ENCODE data around the gene PLIN4. TPM values are rescaled to one million over a fixed set of nuclear protein-coding genes. Genes with fewer than 3 reads are reported as not detected.

The PLIN4 gene
- total RNA-seq, 1 donor from 2014 or later = 0.25 TPM

- H3K36me3 Mint-ChIP-seq = no peaks in the 10 kb centered on the region
- peaks cover 4% of the 10 kb centered on the region for H3K27me3 Mint-ChIP-seq (ENCODE audit: low read depth)
- no peaks in the 10 kb centered on the region for H3K9me3 Mint-ChIP-seq
- H3K4me1 Mint-ChIP-seq = peaks cover 3% of the 10 kb centered on the region
- no peak for DNase-seq (ENCODE audit: low spot score in 2 of 2, unreplicated experiment in 2 of 2)
- no peak within 1 kb of the TSS for H3K4me3 Mint-ChIP-seq
- no peak within 1 kb of the TSS for H3K27ac Mint-ChIP-seq
- TF ChIP-seq, protein P1, sequence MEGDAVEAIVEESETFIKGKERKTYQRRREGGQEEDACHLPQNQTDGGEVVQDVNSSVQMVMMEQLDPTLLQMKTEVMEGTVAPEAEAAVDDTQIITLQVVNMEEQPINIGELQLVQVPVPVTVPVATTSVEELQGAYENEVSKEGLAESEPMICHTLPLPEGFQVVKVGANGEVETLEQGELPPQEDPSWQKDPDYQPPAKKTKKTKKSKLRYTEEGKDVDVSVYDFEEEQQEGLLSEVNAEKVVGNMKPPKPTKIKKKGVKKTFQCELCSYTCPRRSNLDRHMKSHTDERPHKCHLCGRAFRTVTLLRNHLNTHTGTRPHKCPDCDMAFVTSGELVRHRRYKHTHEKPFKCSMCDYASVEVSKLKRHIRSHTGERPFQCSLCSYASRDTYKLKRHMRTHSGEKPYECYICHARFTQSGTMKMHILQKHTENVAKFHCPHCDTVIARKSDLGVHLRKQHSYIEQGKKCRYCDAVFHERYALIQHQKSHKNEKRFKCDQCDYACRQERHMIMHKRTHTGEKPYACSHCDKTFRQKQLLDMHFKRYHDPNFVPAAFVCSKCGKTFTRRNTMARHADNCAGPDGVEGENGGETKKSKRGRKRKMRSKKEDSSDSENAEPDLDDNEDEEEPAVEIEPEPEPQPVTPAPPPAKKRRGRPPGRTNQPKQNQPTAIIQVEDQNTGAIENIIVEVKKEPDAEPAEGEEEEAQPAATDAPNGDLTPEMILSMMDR (IDR thresholded peaks at IDR 0.05; ENCODE audit: unreplicated experiment) = no peak
Observed at GRCh38 chr19:4559569-4559968, 41.3 kb upstream of the PLIN4 start, which contains the start of gene SEMA6B. SEMA6B (minus strand) TSS chr19:4559684; CDS start chr19:4558457, 1,227 bp downstream.

DNA sequence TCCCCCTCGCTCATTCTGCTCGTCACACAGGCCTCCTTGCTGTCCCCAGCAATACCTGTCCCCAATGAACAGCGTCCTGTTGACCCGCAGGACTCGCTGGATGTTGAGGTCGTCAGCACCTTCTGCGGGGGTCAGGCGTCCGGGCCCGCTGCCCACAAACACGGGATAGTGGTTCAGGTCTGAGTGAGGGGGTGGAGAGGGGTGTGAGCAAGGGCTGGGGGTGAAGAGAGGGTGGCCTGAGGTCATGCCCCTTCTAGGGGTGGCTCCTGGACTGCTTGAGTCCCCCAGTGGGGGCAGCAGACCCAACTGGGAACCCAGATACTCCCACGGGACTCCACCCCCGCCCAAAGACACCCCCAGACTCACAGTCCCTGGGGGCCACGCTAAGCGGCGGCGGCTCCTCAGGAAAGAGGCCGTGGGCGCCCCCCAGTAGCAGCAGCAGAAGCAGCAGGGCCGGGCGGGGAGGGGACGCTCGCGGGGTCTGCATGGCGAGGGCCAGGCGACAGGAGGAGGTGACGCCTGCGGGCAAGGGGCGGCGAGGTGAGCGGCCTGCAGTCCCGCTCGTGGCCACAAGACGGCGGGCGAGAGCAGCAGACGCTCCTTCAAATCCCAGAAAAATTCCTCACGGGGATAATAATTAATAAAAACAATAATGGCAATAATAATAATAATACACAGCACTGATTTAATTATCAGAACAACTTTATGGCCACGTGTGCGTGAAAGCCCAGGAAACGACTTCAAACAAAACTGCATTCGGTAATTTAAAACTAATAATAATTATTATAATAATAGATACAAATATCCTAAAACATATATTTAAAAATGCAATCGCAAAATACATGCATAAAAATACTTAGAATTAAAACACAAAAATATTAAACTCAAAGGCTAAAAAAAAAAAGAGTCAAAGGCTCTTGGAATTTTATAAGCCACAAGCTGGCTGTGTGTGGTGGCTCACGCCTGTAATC lies 40.0 kb upstream of the PLIN4 start:
- no peaks in the 10 kb centered on the region for H3K9me3 Mint-ChIP-seq
- TF ChIP-seq, protein P1 (IDR thresholded peaks at IDR 0.05; ENCODE audit: unreplicated experiment) = peak; percentile 100
- no peak overlapping the region for H3K27ac Mint-ChIP-seq
- H3K4me3 Mint-ChIP-seq = no peak overlapping the region
- DNase-seq (ENCODE audit: low spot score in 2 of 2, unreplicated experiment in 2 of 2) = peak in 1 of 2 experiments; percentile 75
- peaks cover 4% of the 10 kb centered on the region for H3K27me3 Mint-ChIP-seq (ENCODE audit: low read depth)
- no peaks in the 10 kb centered on the region for H3K36me3 Mint-ChIP-seq
- H3K4me1 Mint-ChIP-seq = peaks cover 3% of the 10 kb centered on the region

DNA sequence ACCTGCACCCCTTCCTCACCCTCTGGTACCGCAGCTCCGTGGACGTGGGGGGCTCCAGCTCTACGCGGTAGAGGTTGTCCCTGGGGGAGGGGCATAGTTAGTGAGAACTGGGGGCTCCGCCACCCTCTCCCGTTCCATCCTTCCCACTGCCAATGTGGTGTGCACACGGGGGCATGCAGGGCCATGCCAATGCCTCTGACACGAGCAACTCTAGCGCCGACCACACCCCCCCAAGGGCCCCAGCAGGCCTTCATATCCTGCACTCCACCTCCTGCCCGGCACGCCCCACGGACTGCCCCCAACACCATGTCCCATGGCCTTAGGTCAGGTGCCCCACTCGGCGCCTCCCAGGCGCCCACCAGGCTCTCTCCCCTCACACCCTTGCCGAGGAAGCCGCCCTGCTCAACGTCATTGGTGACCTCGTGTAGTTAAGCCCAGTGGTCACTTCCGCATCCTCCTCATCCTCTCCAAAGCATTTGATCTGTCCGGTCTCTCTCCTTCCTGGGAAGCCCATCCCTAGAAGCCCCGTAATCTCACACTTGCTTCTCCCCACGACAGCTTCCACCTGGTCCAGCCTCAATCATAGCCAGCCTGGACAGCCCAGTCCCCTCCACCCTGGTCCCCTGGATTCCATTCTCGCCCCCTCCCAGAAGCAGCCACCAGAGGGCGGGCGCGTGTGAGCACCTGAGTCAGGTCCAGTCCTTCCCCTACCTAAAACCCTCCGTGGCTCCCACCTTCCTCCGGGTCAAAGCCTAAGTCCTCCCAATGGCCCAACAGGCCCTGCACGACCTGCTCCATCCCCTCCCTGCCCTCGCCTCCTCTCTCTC lies 39.1 kb upstream of the PLIN4 start:
- TF ChIP-seq, protein P1 (IDR thresholded peaks at IDR 0.05; ENCODE audit: unreplicated experiment) = no peak
- no peak for DNase-seq (ENCODE audit: low spot score in 2 of 2, unreplicated experiment in 2 of 2)
- H3K27me3 Mint-ChIP-seq (ENCODE audit: low read depth) = peaks cover 4% of the 10 kb centered on the region

GRCh38 chr19:4556597-4557127 lies 38.4 kb upstream of the PLIN4 start:
- TF ChIP-seq, protein P1 (IDR thresholded peaks at IDR 0.05; ENCODE audit: unreplicated experiment) = no peak
- no peak for DNase-seq (ENCODE audit: low spot score in 2 of 2, unreplicated experiment in 2 of 2)
- Mint-ChIP-seq H3K4me3 (no peak overlapping the region), H3K4me1 (peaks cover 3% of the 10 kb centered on the region), H3K27ac (no peak overlapping the region), H3K9me3 (peaks cover 4% of the 10 kb centered on the region), H3K36me3 (peaks cover 5% of the 10 kb centered on the region), H3K27me3 (ENCODE audit: low read depth) (peaks cover 4% of the 10 kb centered on the region)

More for the DNA sequence above, 39.1 kb upstream of the PLIN4 start:
- Mint-ChIP-seq H3K4me3 (no peak overlapping the region), H3K27ac (no peak overlapping the region), H3K4me1 (peaks cover 3% of the 10 kb centered on the region), H3K9me3 (peaks cover 4% of the 10 kb centered on the region), H3K36me3 (peaks cover 5% of the 10 kb centered on the region)
